Uterus (tissue), 2 donors: ENCODE results near the gene SF3B3.

Experiments
- POLR2A ChIP-seq, 2 donors: fragments of 450-650 bp; IDR thresholded peaks; one replicate each; pipeline ENCODE4 v1.6.1; 2016; ENCODE audit warnings: antibody characterized with exemption in 2 of 2, mild to moderate bottlenecking in 1 of 2, moderate library complexity in 1 of 2
- TF ChIP-seq, protein P1 (sequence below), 4 experiments: fragments of 200-600 bp in 2 of 4; fragments of 450-650 bp in 2 of 4; sonication (generic) in 2 of 4; IDR thresholded peaks; one replicate each; pipeline ENCODE4 v1.5.1; 2016 to 2019; ENCODE audit warnings: antibody characterized with exemption in 4 of 4, mild to moderate bottlenecking in 2 of 4, moderate library complexity in 1 of 4

- TF ChIP-seq POLR2A (IDR thresholded peaks at IDR 0.05) = no peak
- TF ChIP-seq, protein P1, sequence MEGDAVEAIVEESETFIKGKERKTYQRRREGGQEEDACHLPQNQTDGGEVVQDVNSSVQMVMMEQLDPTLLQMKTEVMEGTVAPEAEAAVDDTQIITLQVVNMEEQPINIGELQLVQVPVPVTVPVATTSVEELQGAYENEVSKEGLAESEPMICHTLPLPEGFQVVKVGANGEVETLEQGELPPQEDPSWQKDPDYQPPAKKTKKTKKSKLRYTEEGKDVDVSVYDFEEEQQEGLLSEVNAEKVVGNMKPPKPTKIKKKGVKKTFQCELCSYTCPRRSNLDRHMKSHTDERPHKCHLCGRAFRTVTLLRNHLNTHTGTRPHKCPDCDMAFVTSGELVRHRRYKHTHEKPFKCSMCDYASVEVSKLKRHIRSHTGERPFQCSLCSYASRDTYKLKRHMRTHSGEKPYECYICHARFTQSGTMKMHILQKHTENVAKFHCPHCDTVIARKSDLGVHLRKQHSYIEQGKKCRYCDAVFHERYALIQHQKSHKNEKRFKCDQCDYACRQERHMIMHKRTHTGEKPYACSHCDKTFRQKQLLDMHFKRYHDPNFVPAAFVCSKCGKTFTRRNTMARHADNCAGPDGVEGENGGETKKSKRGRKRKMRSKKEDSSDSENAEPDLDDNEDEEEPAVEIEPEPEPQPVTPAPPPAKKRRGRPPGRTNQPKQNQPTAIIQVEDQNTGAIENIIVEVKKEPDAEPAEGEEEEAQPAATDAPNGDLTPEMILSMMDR (IDR thresholded peaks at IDR 0.05) = no peak
These were observed 54.4 kb downstream of the SF3B3 start for GRCh38 chr16:70578035-70578434.
